Fibroblast of the aortic adventitia (primary cell): ENCODE results near the gene PUSL1. TPM values are rescaled to one million over a fixed set of nuclear protein-coding genes. Genes with fewer than 3 reads are reported as not detected.

ENCODE experiments used
- DNase-seq: peaks from one replicate; pipeline ENCODE4 v3.0.0-alpha.2; 2010; ENCODE audit warnings: low read depth
- H3K4me3 ChIP-seq: 2 replicates; pipeline ENCODE4 v1.5.1; 2011; ENCODE audit warnings: low read depth, mild to moderate bottlenecking, control low read depth, low read length, moderate library complexity
- total RNA-seq: library from RNA; depleted of rRNA; stranded (reverse); fragments of >200 nt; gene quantifications from 2 replicates; pipeline ENCODE4 v1.2.3, GENCODE V29; 2012; ENCODE audit warnings: low replicate concordance
- TF ChIP-seq, protein P1 (sequence below): IDR thresholded peaks from 2 replicates; pipeline ENCODE4 v1.5.1; 2011; ENCODE audit warnings: mild to moderate bottlenecking, low read length, control low read depth, inconsistent platforms; ENCODE audit not compliant: insufficient read depth

Gene PUSL1
- total RNA-seq, 1 donor: 25.9 TPM

- DNase-seq: peak; percentile 24
- TF ChIP-seq, protein P1, sequence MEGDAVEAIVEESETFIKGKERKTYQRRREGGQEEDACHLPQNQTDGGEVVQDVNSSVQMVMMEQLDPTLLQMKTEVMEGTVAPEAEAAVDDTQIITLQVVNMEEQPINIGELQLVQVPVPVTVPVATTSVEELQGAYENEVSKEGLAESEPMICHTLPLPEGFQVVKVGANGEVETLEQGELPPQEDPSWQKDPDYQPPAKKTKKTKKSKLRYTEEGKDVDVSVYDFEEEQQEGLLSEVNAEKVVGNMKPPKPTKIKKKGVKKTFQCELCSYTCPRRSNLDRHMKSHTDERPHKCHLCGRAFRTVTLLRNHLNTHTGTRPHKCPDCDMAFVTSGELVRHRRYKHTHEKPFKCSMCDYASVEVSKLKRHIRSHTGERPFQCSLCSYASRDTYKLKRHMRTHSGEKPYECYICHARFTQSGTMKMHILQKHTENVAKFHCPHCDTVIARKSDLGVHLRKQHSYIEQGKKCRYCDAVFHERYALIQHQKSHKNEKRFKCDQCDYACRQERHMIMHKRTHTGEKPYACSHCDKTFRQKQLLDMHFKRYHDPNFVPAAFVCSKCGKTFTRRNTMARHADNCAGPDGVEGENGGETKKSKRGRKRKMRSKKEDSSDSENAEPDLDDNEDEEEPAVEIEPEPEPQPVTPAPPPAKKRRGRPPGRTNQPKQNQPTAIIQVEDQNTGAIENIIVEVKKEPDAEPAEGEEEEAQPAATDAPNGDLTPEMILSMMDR: peak; percentile 38
- peak overlapping the region; percentile 74 for H3K4me3 ChIP-seq
These were observed 2.2 kb upstream of the PUSL1 start for GRCh38 chr1:1306070-1306660.

GRCh38 chr1:1306661-1307260 lies 1.6 kb upstream of the PUSL1 start:
- TF ChIP-seq, protein P1: no peak
- peak; percentile 21 for DNase-seq
- H3K4me3 ChIP-seq: peak overlapping the region; percentile 74

- TF ChIP-seq, protein P1: no peak
- H3K4me3 ChIP-seq: peak overlapping the region; percentile 74
- peak; percentile 19 for DNase-seq
These were observed 1.0 kb upstream of the PUSL1 start for GRCh38 chr1:1307261-1307922.

DNA sequence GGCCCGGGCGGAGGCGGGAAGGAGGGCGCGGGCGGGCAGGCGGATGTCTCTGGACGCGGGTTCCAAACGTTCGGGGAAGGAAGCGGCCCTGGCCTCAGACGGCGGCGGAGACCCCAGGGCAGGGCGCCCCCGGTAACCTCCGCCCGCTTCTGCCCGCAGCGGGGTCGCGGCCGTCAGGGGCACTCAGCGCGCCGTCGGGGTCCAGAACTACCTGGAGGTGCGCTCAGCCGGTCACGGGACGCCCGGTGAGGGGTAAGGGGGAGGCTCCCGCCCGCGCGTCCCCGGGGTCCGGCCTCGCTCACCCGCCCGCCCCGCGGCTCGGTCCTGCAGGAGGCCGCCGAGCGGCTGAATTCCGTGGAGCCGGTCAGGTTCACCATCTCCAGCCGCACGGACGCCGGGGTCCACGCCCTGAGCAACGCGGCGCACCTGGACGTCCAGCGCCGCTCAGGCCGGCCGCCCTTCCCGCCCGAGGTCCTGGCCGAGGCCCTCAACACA lies 406 bp downstream of the PUSL1 start:
- TF ChIP-seq, protein P1: no peak
- DNase-seq: no peak
- H3K4me3 ChIP-seq: peak overlapping the region; percentile 76

- TF ChIP-seq, protein P1: no peak
- DNase-seq: no peak
These were observed 1.1 kb downstream of the PUSL1 start for GRCh38 chr1:1309251-1310108.

DNA sequence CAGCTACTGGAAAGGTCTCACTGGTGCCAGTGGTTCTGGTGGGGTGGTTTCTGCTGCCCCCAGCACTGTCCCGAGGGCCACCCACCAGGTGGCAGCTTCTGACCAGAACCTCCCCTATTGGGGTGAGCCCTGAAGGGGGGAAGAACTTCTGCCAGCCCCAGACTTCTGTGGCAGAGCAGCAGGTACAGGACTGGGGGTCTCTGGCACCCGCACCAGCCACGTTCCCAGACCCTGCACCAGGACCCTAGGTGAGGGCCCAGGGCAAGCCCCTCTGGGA lies 1.6 kb downstream of the PUSL1 start:
- TF ChIP-seq, protein P1: no peak
- H3K4me3 ChIP-seq: no peak overlapping the region
- no peak for DNase-seq

More at GRCh38 chr1:1309251-1310108, 1.1 kb downstream of the PUSL1 start:
- peak overlapping the region; percentile 76 for H3K4me3 ChIP-seq
